ENCODE results near the gene FALEC.
"Not testable (repeated sequence)": the region's sequence is repeated elsewhere in the genome, so short reads cannot be mapped to it uniquely, and the experiment has no call there.

The FALEC gene

GRCh38 chr1:150561254-150561973 lies 45.9 kb downstream of the FALEC start:
- H3K9me3 ChIP-seq (ENCODE audit: severe bottlenecking), result no peaks in the 10 kb centered on the region
- peak; percentile 94 for DNase-seq
- peak overlapping the region; percentile 72 for H3K27ac ChIP-seq
- no peaks in the 10 kb centered on the region for H3K27me3 ChIP-seq (ENCODE audit: insufficient read depth, low read depth, severe bottlenecking)
- peak; percentile 21; the same call in 1 of the 2 replicates for TF ChIP-seq CTCF (IDR thresholded peaks at IDR 0.05; ENCODE audit: low read depth, low read length)
- no peaks in the 10 kb centered on the region for H3K36me3 ChIP-seq
- H3K4me3 ChIP-seq (ENCODE audit: low read depth, low read length), result peak overlapping the region; percentile 72

- Histone ChIP-seq H3K9me3 (ENCODE audit: severe bottlenecking) (no peaks in the 10 kb centered on the region), H3K4me3 (ENCODE audit: low read depth, low read length) (peak overlapping the region; percentile 72), H3K27ac (peak overlapping the region; percentile 72), H3K36me3 (no peaks in the 10 kb centered on the region), H3K27me3 (ENCODE audit: insufficient read depth, low read depth, severe bottlenecking) (no peaks in the 10 kb centered on the region)
- DNase-seq, result peak; percentile 93
- no peak for TF ChIP-seq CTCF (IDR thresholded peaks at IDR 0.05; ENCODE audit: low read depth, low read length)
These were observed 46.5 kb downstream of the FALEC start for GRCh38 chr1:150561974-150562445.

- no peaks in the 10 kb centered on the region for H3K27me3 ChIP-seq (ENCODE audit: insufficient read depth, low read depth, severe bottlenecking)
- no peak for DNase-seq
- no peaks in the 10 kb centered on the region for H3K36me3 ChIP-seq
- H3K4me3 ChIP-seq (ENCODE audit: low read depth, low read length), result peak overlapping the region; percentile 72
- H3K9me3 ChIP-seq (ENCODE audit: severe bottlenecking), result no peaks in the 10 kb centered on the region
- no peak for TF ChIP-seq CTCF (IDR thresholded peaks at IDR 0.05; ENCODE audit: low read depth, low read length)
- peak overlapping the region; percentile 72 for H3K27ac ChIP-seq
These were observed 47.1 kb downstream of the FALEC start for GRCh38 chr1:150562446-150563339.

- no peaks in the 10 kb centered on the region for H3K36me3 ChIP-seq
- DNase-seq, result no peak
- H3K27me3 ChIP-seq (ENCODE audit: insufficient read depth, low read depth, severe bottlenecking), result no peaks in the 10 kb centered on the region
- TF ChIP-seq CTCF (IDR thresholded peaks at IDR 0.05; ENCODE audit: low read depth, low read length), result no peak
- H3K9me3 ChIP-seq (ENCODE audit: severe bottlenecking), result no peaks in the 10 kb centered on the region
- H3K27ac ChIP-seq, result no peak overlapping the region
- H3K4me3 ChIP-seq (ENCODE audit: low read depth, low read length), result no peak overlapping the region
These were observed 47.9 kb downstream of the FALEC start for GRCh38 chr1:150563340-150564038.

GRCh38 chr1:150564051-150564991 lies 48.8 kb downstream of the FALEC start:
- no peaks in the 10 kb centered on the region for H3K9me3 ChIP-seq (ENCODE audit: severe bottlenecking)
- H3K27ac ChIP-seq, result no peak overlapping the region
- H3K36me3 ChIP-seq, result no peaks in the 10 kb centered on the region
- H3K4me3 ChIP-seq (ENCODE audit: low read depth, low read length), result no peak overlapping the region
- no peaks in the 10 kb centered on the region for H3K27me3 ChIP-seq (ENCODE audit: insufficient read depth, low read depth, severe bottlenecking)
- DNase-seq, result no peak
- no peak for TF ChIP-seq CTCF (IDR thresholded peaks at IDR 0.05; ENCODE audit: low read depth, low read length)

GRCh38 chr1:150565240-150565991 lies 49.9 kb downstream of the FALEC start:
- not testable (repeated sequence) for H3K27ac ChIP-seq; H3K27me3 ChIP-seq (ENCODE audit: insufficient read depth, low read depth, severe bottlenecking); H3K36me3 ChIP-seq; H3K9me3 ChIP-seq (ENCODE audit: severe bottlenecking); DNase-seq; H3K4me3 ChIP-seq (ENCODE audit: low read depth, low read length)
